Measurements from ENCODE around the gene RALGPS2. TPM values are rescaled to one million over a fixed set of nuclear protein-coding genes. Genes with fewer than 3 reads are reported as not detected.

The RALGPS2 gene
- total RNA-seq, 5 donors from 2014 or later (not counting 1 experiment from before 2014, with no cell fraction given), result 11.2 to 17.5 (median 12.4) TPM

DNA sequence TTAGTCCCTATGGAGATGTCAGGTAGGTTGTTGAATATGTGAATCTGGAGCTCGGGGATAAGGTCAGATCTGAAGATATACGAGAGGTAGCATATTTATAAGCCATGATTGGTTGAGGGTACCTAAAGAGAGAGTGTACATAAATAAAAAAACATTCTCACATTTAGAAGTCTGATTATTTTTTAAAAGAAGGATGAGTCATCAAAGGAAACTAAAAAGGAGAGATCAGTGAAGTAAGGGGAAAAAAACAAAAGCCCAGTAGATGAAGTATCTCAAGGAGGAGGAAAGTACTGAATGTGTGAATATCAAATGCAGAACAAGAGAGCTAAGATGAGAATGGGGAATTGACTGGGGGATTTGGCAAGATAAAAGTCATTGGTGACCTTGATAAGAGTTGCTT, 161.5 kb downstream of the RALGPS2 start:
- H3K4me1 Mint-ChIP-seq, result no peaks in the 10 kb centered on the region
- Histone ChIP-seq H3K27ac (ENCODE audit: low read length) (no peak overlapping the region), H3K9me3 (no peaks in the 10 kb centered on the region), H3K27me3 (replicated peaks in 1 of 2; ENCODE audit: control insufficient read depth in 2 of 2, extremely low read depth in 1 of 2, insufficient read depth in 2 of 2, low read length in 1 of 2) (no peaks in the 10 kb centered on the region), H3K36me3 (ENCODE audit: control insufficient read depth in 2 of 2, extremely low read depth in 1 of 2, insufficient read depth in 1 of 2, low read length in 1 of 2) (no peaks in the 10 kb centered on the region), H3K4me3 (ENCODE audit: control insufficient read depth in 1 of 2, extremely low read depth in 1 of 2, low read length in 1 of 2) (no peak overlapping the region), H3K4me1 (ENCODE audit: control insufficient read depth in 1 of 2, extremely low read depth in 1 of 2, insufficient read depth in 2 of 2, low read length in 2 of 2) (no peaks in the 10 kb centered on the region)
- H3K36me3 Mint-ChIP-seq, result peaks cover 17% of the 10 kb centered on the region
- no peak for ATAC-seq (replicated peaks in 1 of 4)
- no peak overlapping the region for H3K4me3 Mint-ChIP-seq
- no peaks in the 10 kb centered on the region for H3K27me3 Mint-ChIP-seq
- H3K9me3 Mint-ChIP-seq, result no peaks in the 10 kb centered on the region
- no peak overlapping the region for H3K27ac Mint-ChIP-seq
- no peak for DNase-seq
- ChIA-PET CTCF (no interaction called here), POLR2A (no interaction called here)
- WGBS (ENCODE audit: insufficient coverage), result no CpG with 5 or more reads among the region's 2 CpGs

DNA sequence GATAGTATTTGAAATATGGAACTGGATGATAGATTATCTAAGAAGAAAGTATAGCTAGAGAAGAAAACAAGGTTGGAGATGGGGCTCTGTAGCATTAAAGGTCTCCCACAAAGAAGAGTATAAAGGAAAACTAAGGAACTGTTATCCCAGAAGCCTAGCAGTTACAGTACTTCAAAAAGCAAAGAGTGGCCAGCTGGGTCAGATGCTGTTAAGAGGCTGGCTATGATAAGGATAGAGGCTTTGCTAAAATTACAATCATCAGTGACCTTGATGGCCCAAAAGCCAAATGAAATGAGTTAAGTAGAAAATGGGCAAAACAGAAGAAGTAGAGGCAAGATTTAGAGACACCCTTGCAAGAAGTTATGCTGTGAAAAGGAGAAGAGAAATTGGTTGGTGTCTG, 170.9 kb downstream of the RALGPS2 start:
- CTCF ChIA-PET, result no interaction called here
- peaks cover 3 to 5% (median 4%) of the 10 kb centered on the region in 3 donors for H3K9me3 Mint-ChIP-seq
- Histone ChIP-seq H3K27ac (ENCODE audit: low read length) (no peak overlapping the region), H3K4me1 (ENCODE audit: control insufficient read depth in 1 of 2, extremely low read depth in 1 of 2, insufficient read depth in 2 of 2, low read length in 2 of 2) (no peaks in the 10 kb centered on the region), H3K36me3 (ENCODE audit: control insufficient read depth in 2 of 2, extremely low read depth in 1 of 2, insufficient read depth in 1 of 2, low read length in 1 of 2) (no peaks in the 10 kb centered on the region), H3K27me3 (replicated peaks in 1 of 2; ENCODE audit: control insufficient read depth in 2 of 2, extremely low read depth in 1 of 2, insufficient read depth in 2 of 2, low read length in 1 of 2) (no peaks in the 10 kb centered on the region), H3K4me3 (ENCODE audit: control insufficient read depth in 1 of 2, extremely low read depth in 1 of 2, low read length in 1 of 2) (no peak overlapping the region), H3K9me3 (no peaks in the 10 kb centered on the region)
- POLR2A ChIA-PET, result no interaction called here
- H3K27ac Mint-ChIP-seq, result no peak overlapping the region
- H3K27me3 Mint-ChIP-seq, result no peaks in the 10 kb centered on the region
- peaks cover 31% of the 10 kb centered on the region for H3K36me3 Mint-ChIP-seq
- DNase-seq, result no peak
- peaks cover 0 to 15% (median 13%) of the 10 kb centered on the region in 3 donors for H3K4me1 Mint-ChIP-seq
- H3K4me3 Mint-ChIP-seq, result no peak overlapping the region
- ATAC-seq (replicated peaks in 1 of 4), result no peak

DNA sequence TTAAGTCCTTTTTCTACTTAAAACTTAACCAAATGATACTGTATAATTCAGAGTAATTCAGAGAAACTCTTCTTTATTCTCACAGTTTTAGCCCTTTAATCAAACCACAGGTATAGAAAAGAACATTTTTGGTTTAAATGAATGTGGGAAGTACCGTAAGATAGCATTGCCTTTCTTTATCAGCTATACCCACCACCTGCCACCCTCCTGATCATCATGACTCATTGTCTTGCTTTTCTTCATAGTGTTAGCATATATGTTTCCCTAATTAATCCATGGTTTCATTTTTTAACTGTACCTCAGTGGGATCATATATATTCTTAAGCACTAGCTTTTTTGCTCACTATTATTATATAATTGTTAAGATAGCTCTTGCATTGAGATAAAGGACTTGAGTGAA, 173.4 kb downstream of the RALGPS2 start:
- CTCF ChIA-PET, result interaction anchor here in 1 of 2 donors (0.6 kb wide), 1 partner anchor 275 kb away, joined by 3 read pairs; no protein-coding TSS in a partner anchor
- peaks cover 4 to 5% (median 5%) of the 10 kb centered on the region in 3 donors for H3K9me3 Mint-ChIP-seq
- ATAC-seq (replicated peaks in 1 of 4), result no peak
- Histone ChIP-seq H3K27me3 (replicated peaks in 1 of 2; ENCODE audit: control insufficient read depth in 2 of 2, extremely low read depth in 1 of 2, insufficient read depth in 2 of 2, low read length in 1 of 2) (no peaks in the 10 kb centered on the region), H3K27ac (ENCODE audit: low read length) (no peak overlapping the region), H3K4me3 (ENCODE audit: control insufficient read depth in 1 of 2, extremely low read depth in 1 of 2, low read length in 1 of 2) (no peak overlapping the region), H3K36me3 (ENCODE audit: control insufficient read depth in 2 of 2, extremely low read depth in 1 of 2, insufficient read depth in 1 of 2, low read length in 1 of 2) (no peaks in the 10 kb centered on the region), H3K4me1 (ENCODE audit: control insufficient read depth in 1 of 2, extremely low read depth in 1 of 2, insufficient read depth in 2 of 2, low read length in 2 of 2) (no peaks in the 10 kb centered on the region), H3K9me3 (no peaks in the 10 kb centered on the region)
- H3K4me1 Mint-ChIP-seq, result peaks cover 0 to 15% (median 13%) of the 10 kb centered on the region in 3 donors
- DNase-seq, result no peak
- H3K36me3 Mint-ChIP-seq, result peaks cover 42% of the 10 kb centered on the region
- WGBS (ENCODE audit: insufficient coverage), result no CpG with 5 or more reads among the region's 1 CpG
- no peak overlapping the region for H3K4me3 Mint-ChIP-seq
- H3K27ac Mint-ChIP-seq, result no peak overlapping the region
- H3K27me3 Mint-ChIP-seq, result no peaks in the 10 kb centered on the region
- POLR2A ChIA-PET, result no interaction called here

DNA sequence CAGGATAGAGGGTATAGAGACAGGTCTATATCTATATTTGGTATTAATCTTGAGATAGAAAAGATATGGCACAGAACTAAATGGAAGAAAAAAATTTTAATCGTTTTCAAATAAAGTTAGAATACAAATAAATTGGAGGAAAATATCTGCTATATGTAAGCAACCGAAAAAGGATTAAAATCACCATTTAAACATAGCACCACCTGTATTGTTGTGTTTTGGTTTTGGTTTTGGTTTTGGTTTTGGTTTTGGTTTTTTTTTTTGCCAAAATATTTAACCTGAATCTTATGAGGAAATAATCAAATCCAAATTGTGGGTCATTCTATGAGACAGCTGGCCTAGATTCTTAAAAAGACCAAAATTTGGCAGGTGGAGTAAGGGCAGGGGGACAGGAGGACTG, 174.4 kb downstream of the RALGPS2 start:
- no peak overlapping the region for H3K4me3 Mint-ChIP-seq
- H3K4me1 Mint-ChIP-seq, result peaks cover 0 to 15% (median 13%) of the 10 kb centered on the region in 3 donors
- peak overlapping the region in 1 of 2 donors; percentile 31 for H3K27ac Mint-ChIP-seq
- Histone ChIP-seq H3K27ac (ENCODE audit: low read length) (no peak overlapping the region), H3K4me1 (ENCODE audit: control insufficient read depth in 1 of 2, extremely low read depth in 1 of 2, insufficient read depth in 2 of 2, low read length in 2 of 2) (no peaks in the 10 kb centered on the region), H3K36me3 (ENCODE audit: control insufficient read depth in 2 of 2, extremely low read depth in 1 of 2, insufficient read depth in 1 of 2, low read length in 1 of 2) (no peaks in the 10 kb centered on the region), H3K9me3 (no peaks in the 10 kb centered on the region), H3K27me3 (replicated peaks in 1 of 2; ENCODE audit: control insufficient read depth in 2 of 2, extremely low read depth in 1 of 2, insufficient read depth in 2 of 2, low read length in 1 of 2) (no peaks in the 10 kb centered on the region), H3K4me3 (ENCODE audit: control insufficient read depth in 1 of 2, extremely low read depth in 1 of 2, low read length in 1 of 2) (no peak overlapping the region)
- no peak for DNase-seq
- peaks cover 4 to 5% (median 5%) of the 10 kb centered on the region in 3 donors for H3K9me3 Mint-ChIP-seq
- no peaks in the 10 kb centered on the region for H3K27me3 Mint-ChIP-seq
- ChIA-PET POLR2A (no interaction called here), CTCF (no interaction called here)
- peaks cover 47% of the 10 kb centered on the region for H3K36me3 Mint-ChIP-seq
- no peak for ATAC-seq (replicated peaks in 1 of 4)
- no CpG with 5 or more reads among the region's 2 CpGs for WGBS (ENCODE audit: insufficient coverage)

DNA sequence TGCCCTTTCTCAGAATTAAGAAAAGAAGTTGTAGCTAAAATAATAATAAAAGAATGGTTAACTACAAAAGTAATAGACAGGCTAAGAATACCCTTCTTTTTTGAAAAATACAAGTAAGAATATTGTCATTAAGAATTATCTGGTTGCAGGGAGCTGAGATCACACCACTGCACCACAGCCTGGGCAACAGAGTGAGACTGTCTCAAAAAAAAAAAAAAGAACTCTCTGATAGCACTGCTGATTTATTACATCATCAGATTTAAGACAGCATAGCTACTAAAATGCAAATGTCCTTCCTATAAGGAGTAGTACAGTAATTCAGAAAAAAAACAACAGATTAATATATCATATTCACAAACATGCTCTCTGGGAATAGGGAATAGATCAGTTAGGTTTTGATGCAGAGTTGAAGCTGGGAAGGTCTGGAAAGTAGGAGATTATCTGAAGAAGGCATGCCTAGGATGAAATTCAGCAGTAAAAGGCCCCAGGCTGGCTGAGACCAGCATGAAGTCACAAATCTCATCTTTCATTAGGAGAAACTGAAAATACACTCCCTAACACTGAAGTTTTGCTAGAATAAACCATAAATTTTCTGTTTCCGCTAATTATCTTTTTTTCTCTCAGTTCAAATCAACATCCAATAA, 176.6 kb downstream of the RALGPS2 start:
- WGBS (ENCODE audit: insufficient coverage), result no CpG with 5 or more reads among the region's 1 CpG
- Mint-ChIP-seq H3K4me3 (no peak overlapping the region), H3K27ac (no peak overlapping the region), H3K9me3 (peaks cover 0 to 2% (median 0%) of the 10 kb centered on the region in 3 donors), H3K27me3 (no peaks in the 10 kb centered on the region), H3K36me3 (peaks cover 43% of the 10 kb centered on the region), H3K4me1 (peaks cover 0 to 15% (median 13%) of the 10 kb centered on the region in 3 donors)
- ChIA-PET POLR2A (interaction anchor here in 1 of 2 donors (0.7 kb wide), 1 partner anchor 303 kb away, joined by 3 read pairs; no protein-coding TSS in a partner anchor), CTCF (interaction anchor here in 1 of 2 donors (0.5 kb wide), 1 partner anchor 12 kb away, joined by 4 read pairs; no protein-coding TSS in a partner anchor)
- Histone ChIP-seq H3K27ac (ENCODE audit: low read length) (no peak overlapping the region), H3K27me3 (replicated peaks in 1 of 2; ENCODE audit: control insufficient read depth in 2 of 2, extremely low read depth in 1 of 2, insufficient read depth in 2 of 2, low read length in 1 of 2) (no peaks in the 10 kb centered on the region), H3K4me3 (ENCODE audit: control insufficient read depth in 1 of 2, extremely low read depth in 1 of 2, low read length in 1 of 2) (no peak overlapping the region), H3K9me3 (no peaks in the 10 kb centered on the region), H3K36me3 (ENCODE audit: control insufficient read depth in 2 of 2, extremely low read depth in 1 of 2, insufficient read depth in 1 of 2, low read length in 1 of 2) (no peaks in the 10 kb centered on the region), H3K4me1 (ENCODE audit: control insufficient read depth in 1 of 2, extremely low read depth in 1 of 2, insufficient read depth in 2 of 2, low read length in 2 of 2) (no peaks in the 10 kb centered on the region)
- DNase-seq (no peak), ATAC-seq (replicated peaks in 1 of 4) (no peak)

DNA sequence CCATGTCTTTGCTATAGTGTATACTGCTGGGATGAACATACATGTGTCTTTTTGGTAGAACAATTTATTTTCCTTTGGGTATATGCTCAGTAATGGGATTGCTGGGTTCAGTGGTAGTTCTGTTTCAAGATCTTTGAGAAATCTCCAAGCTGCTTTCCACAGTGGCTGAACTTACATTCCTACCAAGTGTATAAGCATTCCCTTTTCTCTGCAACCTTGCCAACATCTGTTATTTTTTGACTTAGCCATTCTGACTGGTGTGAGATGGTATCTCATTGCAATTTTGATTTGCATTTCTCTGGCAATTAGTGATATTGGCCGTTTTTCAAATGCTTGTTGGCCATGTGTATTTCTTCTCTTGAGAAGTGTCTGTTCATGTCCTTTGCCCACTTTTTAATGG, 183.3 kb downstream of the RALGPS2 start:
- no peak overlapping the region for H3K27ac ChIP-seq (ENCODE audit: low read length)
- Mint-ChIP-seq H3K27ac (no peak overlapping the region), H3K27me3 (no peaks in the 10 kb centered on the region), H3K4me3 (no peak overlapping the region), H3K9me3 (no peaks in the 10 kb centered on the region), H3K4me1 (no peaks in the 10 kb centered on the region), H3K36me3 (peaks cover 68% of the 10 kb centered on the region)
- no peaks in the 10 kb centered on the region for H3K4me1 ChIP-seq (ENCODE audit: control insufficient read depth in 1 of 2, extremely low read depth in 1 of 2, insufficient read depth in 2 of 2, low read length in 2 of 2)
- ChIA-PET CTCF (no interaction called here), POLR2A (no interaction called here)
- no peaks in the 10 kb centered on the region for H3K9me3 ChIP-seq
- ATAC-seq (replicated peaks in 1 of 4) (no peak), DNase-seq (no peak)
- H3K36me3 ChIP-seq (ENCODE audit: control insufficient read depth in 2 of 2, extremely low read depth in 1 of 2, insufficient read depth in 1 of 2, low read length in 1 of 2), result no peaks in the 10 kb centered on the region
- 80% methylated on average over 1 of the region's 1 CpG for WGBS (ENCODE audit: insufficient coverage)
- no peak overlapping the region for H3K4me3 ChIP-seq (ENCODE audit: control insufficient read depth in 1 of 2, extremely low read depth in 1 of 2, low read length in 1 of 2)
- H3K27me3 ChIP-seq (replicated peaks in 1 of 2; ENCODE audit: control insufficient read depth in 2 of 2, extremely low read depth in 1 of 2, insufficient read depth in 2 of 2, low read length in 1 of 2), result no peaks in the 10 kb centered on the region

All from T-cell (primary cell).